H1 (cell line): ENCODE data around the gene VPS41. TPM values are rescaled to one million over a fixed set of nuclear protein-coding genes. Genes with fewer than 3 reads are reported as not detected.
A peak's percentile ranks its signal among the peaks of the same experiment; 100 is the strongest.

Experiments
- BACH1 ChIP-seq: IDR thresholded peaks from 2 replicates; pipeline ENCODE4 v1.6.1; 2012; ENCODE audit warnings: low read length, improper control_type of control experiment
- CBX8 ChIP-seq: fragments of 300-800, 300-1000 bp; sonication (generic); IDR thresholded peaks from 2 replicates; pipeline ENCODE4 v1.7.1; 2016; ENCODE audit warnings: low read depth, low read length, borderline replicate concordance
- FOSL1 ChIP-seq: IDR thresholded peaks from 2 replicates; pipeline ENCODE4 v1.6.1; 2011; ENCODE audit warnings: mild to moderate bottlenecking, low read depth, low read length, moderate library complexity; ENCODE audit not compliant: insufficient read depth
- KDM4A ChIP-seq: IDR thresholded peaks from one replicate; pipeline ENCODE4 v1.7.1; 2012; ENCODE audit warnings: low read depth, mild to moderate bottlenecking, moderate library complexity, low read length, inconsistent platforms; ENCODE audit not compliant: severe bottlenecking
- POU5F1 ChIP-seq: IDR thresholded peaks from 2 replicates; pipeline ENCODE4 v1.6.1; 2011; ENCODE audit warnings: low read depth, mild to moderate bottlenecking, low read length, moderate library complexity
- RAD21 ChIP-seq, 2 experiments: IDR thresholded peaks in 1 of 2; conservative IDR thresholded peaks in 1 of 2; 2 replicates each; pipeline ENCODE4 v1.6.1; 2011; ENCODE audit warnings: low read depth in 2 of 2, low read length in 2 of 2, improper control_type of control experiment in 1 of 2, inconsistent platforms in 1 of 2, mild to moderate bottlenecking in 1 of 2, moderate library complexity in 1 of 2
- polyA plus RNA-seq, 7 experiments: library from polyadenylated mRNA; depleted of rRNA in 3 of 7; stranded (reverse) in 5 of 7; unstranded in 2 of 7; fragments of >200 nt in 5 of 7; fragments of 200-250 nt in 2 of 7; gene quantifications; 1 replicate in 5 of 7; 2 replicates in 1 of 7; 4 replicates in 1 of 7; pipeline versions ENCODE4 v1.2.1 to v1.2.3, GENCODE V29; 2011 to 2013; ENCODE audit warnings: missing spikeins in 2 of 7, mixed read lengths in 2 of 7
- total RNA-seq: library from RNA; stranded (reverse); fragmentation: NEBNext Ultra II Directional; extraction: Animal tissue kit (Norgen Biotek cat#: 25700); gene quantifications from 2 replicates; pipeline ENCODE4 v1.2.1, GENCODE V29; 2021

Gene VPS41
- total and polyA plus RNA-seq, 2 of the 8 experiments (the other 6 are each of a cell fraction or from before 2014, with no cell fraction given): 10.7 to 63.3 TPM

DNA sequence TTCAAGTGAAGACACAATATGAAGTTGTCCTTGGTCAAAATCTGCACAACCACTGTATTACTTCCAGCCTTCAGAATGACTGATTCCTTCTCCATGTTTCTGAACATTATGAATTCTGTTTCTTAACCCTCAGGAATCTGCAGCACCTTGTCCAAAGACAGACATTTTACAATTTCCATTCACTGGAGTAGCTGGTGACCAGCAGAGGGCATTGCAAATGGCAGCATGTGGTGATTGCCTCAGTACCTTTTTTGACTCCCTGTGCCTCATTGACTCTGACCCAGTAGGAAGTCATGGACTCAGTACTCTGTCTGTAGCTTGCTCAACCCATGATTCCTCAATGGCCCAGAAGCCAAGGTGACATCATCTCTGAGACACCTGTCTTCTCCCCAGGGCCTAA lies 879 bp upstream of the VPS41 start (continued):
- TF ChIP-seq BACH1: no peak
- TF ChIP-seq RAD21 (IDR thresholded peaks at IDR 0.05 in 1 of 2, conservative IDR thresholded peaks at IDR 0.05 in 1 of 2; ENCODE audit: low read depth in 2 of 2, low read length in 2 of 2): peak in 1 of 2 experiments; percentile 35; a peak in 2 of 4 replicates
- no peak for TF ChIP-seq FOSL1
- no peak for TF ChIP-seq CBX8
- TF ChIP-seq KDM4A: no peak
- TF ChIP-seq POU5F1: no peak
